ENCODE data around the gene MSX1. TPM values are rescaled to one million over a fixed set of nuclear protein-coding genes. Genes with fewer than 3 reads are reported as not detected.

Gene MSX1
- total and polyA plus RNA-seq, 9 donors, result 2.2 to 4.5 (median 4.0) TPM

DNA sequence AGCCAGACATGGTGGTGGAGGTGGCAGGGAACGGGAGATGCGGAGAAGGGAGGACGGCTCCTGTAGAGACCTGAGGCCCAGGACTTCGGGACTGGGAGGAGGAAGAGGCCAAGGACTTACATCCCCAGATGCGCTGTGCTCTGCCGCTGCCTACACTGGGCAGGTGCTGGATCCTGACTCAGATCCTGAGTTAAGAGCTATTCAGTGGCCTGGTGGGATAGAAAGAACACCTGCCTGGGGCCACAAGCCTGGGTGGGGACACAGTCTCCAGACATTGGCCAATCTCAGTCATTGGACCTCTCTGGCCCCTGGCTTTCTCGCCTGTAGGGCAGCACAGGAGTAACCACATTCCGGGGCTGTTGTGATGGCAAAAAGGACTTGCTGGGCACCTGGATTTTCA is 10.9 kb upstream of the MSX1 start:
- H3K27ac ChIP-seq, result no peak overlapping the region
- intact Hi-C loops (cut with DNase I), result loop anchor here in 1 of 4 donors (10.0 kb wide), 1 partner anchor 154 kb away; no protein-coding TSS in a partner anchor
- 82 to 86% (median 86%) methylated on average over 8 of the region's 8 CpGs for WGBS, 3 donors
- H3K9me3 ChIP-seq, result no peaks in the 10 kb centered on the region
- TF ChIP-seq POLR2A (IDR thresholded peaks at IDR 0.05), result no peak
- TF ChIP-seq CTCF (IDR thresholded peaks at IDR 0.05), result no peak
- no peak for TF ChIP-seq EP300 (IDR thresholded peaks at IDR 0.05)
- no peaks in the 10 kb centered on the region for H3K27me3 ChIP-seq
- H3K36me3 ChIP-seq, result no peaks in the 10 kb centered on the region
- no peaks in the 10 kb centered on the region for H3K4me1 ChIP-seq (ENCODE audit: insufficient read depth)
- DNase-seq, result peak in 1 of 5 donors; percentile 9
- H3K4me3 ChIP-seq, result no peak overlapping the region

DNA sequence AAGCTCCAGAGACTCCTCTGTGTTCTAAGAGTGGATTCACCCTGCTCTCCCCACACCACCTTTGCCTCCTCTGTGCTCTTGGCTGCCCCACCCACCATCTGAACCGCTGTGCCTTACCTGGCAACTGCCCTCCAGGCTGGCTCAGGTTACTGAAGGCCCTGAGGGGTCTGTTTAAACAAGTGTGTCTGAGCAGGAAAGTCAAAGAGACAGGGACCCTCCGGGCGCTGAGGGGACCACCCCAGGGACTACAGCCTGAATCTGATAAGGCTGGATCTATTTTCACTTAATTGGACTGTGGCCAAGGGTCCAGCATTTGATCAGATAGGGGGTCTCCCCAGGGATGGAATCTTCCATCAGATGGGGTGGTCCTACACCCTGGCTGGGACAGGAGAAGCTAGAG is 10.4 kb upstream of the MSX1 start:
- H3K4me3 ChIP-seq, result no peak overlapping the region
- no peak overlapping the region for H3K27ac ChIP-seq
- no peaks in the 10 kb centered on the region for H3K9me3 ChIP-seq
- H3K4me1 ChIP-seq (ENCODE audit: insufficient read depth), result no peaks in the 10 kb centered on the region
- 58 to 75% (median 68%) methylated on average over 3 of the region's 3 CpGs for WGBS, 3 donors
- TF ChIP-seq CTCF (IDR thresholded peaks at IDR 0.05) (no peak), POLR2A (IDR thresholded peaks at IDR 0.05) (no peak), EP300 (IDR thresholded peaks at IDR 0.05) (no peak)
- intact Hi-C loops (cut with DNase I), result loop anchor here in 1 of 4 donors (10.0 kb wide), 1 partner anchor 154 kb away; no protein-coding TSS in a partner anchor
- no peaks in the 10 kb centered on the region for H3K27me3 ChIP-seq
- DNase-seq, result peak in 1 of 5 donors; percentile 19
- no peaks in the 10 kb centered on the region for H3K36me3 ChIP-seq

GRCh38 chr4:4849524-4850193 is 9.8 kb upstream of the MSX1 start:
- intact Hi-C loops (cut with DNase I), result loop anchor here in 1 of 4 donors (10.0 kb wide), 1 partner anchor 155 kb away; no protein-coding TSS in a partner anchor
- peak in 1 of 5 donors; percentile 12 for DNase-seq

GRCh38 chr4:4851081-4851480 is 8.4 kb upstream of the MSX1 start:
- Histone ChIP-seq H3K36me3 (no peaks in the 10 kb centered on the region), H3K4me3 (no peak overlapping the region), H3K27ac (no peak overlapping the region), H3K27me3 (no peaks in the 10 kb centered on the region), H3K9me3 (no peaks in the 10 kb centered on the region), H3K4me1 (ENCODE audit: insufficient read depth) (no peaks in the 10 kb centered on the region)
- 93 to 96% (median 94%) methylated on average over 12 of the region's 12 CpGs for WGBS, 3 donors
- intact Hi-C loops (cut with DNase I), result no loop called here
- DNase-seq, result peak in 1 of 5 donors; percentile 21
- TF ChIP-seq POLR2A (IDR thresholded peaks at IDR 0.05), result no peak

More at GRCh38 chr4:4849524-4850193, 9.8 kb upstream of the MSX1 start:
- TF ChIP-seq EP300 (IDR thresholded peaks at IDR 0.05), result no peak
- TF ChIP-seq POLR2A (IDR thresholded peaks at IDR 0.05), result no peak
- TF ChIP-seq CTCF (IDR thresholded peaks at IDR 0.05), result no peak
- no peaks in the 10 kb centered on the region for H3K4me1 ChIP-seq (ENCODE audit: insufficient read depth)
- no peak overlapping the region for H3K27ac ChIP-seq
- H3K36me3 ChIP-seq, result no peaks in the 10 kb centered on the region
- no peaks in the 10 kb centered on the region for H3K9me3 ChIP-seq
- no peak overlapping the region for H3K4me3 ChIP-seq
- WGBS, 3 donors, result 93% methylated on average over 9 of the region's 9 CpGs
- no peaks in the 10 kb centered on the region for H3K27me3 ChIP-seq

DNA sequence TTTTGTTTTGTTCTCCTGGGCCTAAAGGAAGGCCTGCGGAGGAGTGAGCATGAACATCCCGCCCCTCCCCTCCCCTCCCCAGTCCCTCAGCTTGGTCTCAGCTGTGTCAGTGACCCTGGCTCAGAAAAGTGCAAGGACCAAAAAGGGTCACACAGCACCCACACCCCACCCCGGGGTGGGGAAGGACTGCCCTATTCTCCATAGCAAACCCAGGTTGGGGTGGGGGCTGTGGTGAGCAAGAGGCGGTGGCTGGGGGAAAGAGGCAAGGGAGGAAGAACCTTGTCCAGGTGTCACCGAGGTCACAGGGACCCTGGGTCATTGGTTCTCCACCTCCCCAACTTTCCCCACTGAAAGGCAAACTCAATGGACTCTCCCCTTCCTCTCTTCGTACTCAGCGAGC is 7.6 kb upstream of the MSX1 start:
- Histone ChIP-seq H3K4me3 (no peak overlapping the region), H3K4me1 (ENCODE audit: insufficient read depth) (peaks cover 4% of the 10 kb centered on the region), H3K27ac (no peak overlapping the region), H3K9me3 (no peaks in the 10 kb centered on the region), H3K27me3 (no peaks in the 10 kb centered on the region), H3K36me3 (no peaks in the 10 kb centered on the region)
- DNase-seq, result peak in 1 of 5 donors; percentile 13
- WGBS, 3 donors, result 78 to 81% (median 80%) methylated on average over 7 of the region's 7 CpGs
- intact Hi-C loops (cut with DNase I), result no loop called here
- no peak for TF ChIP-seq CTCF (IDR thresholded peaks at IDR 0.05)
- no peak for TF ChIP-seq EP300 (IDR thresholded peaks at IDR 0.05)
- TF ChIP-seq POLR2A (IDR thresholded peaks at IDR 0.05), result no peak

Measured in ovary (tissue), 9 donors.